WTC11 (cell line): Measurements from ENCODE around the gene ITGAE. TPM values are rescaled to one million over a fixed set of nuclear protein-coding genes. Genes with fewer than 3 reads are reported as not detected.

Experiments used
- CBFB ChIP-seq: sonication (generic); formaldehyde crosslinking; IDR thresholded peaks from 2 replicates; pipeline ENCODE4 v1.8.1; 2022; ENCODE audit warnings: mild to moderate bottlenecking, low read depth, missing genetic modification reagents
- ETV6 ChIP-seq: sonication (generic); formaldehyde crosslinking; IDR thresholded peaks from 2 replicates; pipeline ENCODE4 v1.8.1; 2022; ENCODE audit warnings: mild to moderate bottlenecking, missing genetic modification reagents
- FOXK1 ChIP-seq: sonication (generic); formaldehyde crosslinking; IDR thresholded peaks from 2 replicates; pipeline ENCODE4 v1.8.0; 2022; ENCODE audit warnings: mild to moderate bottlenecking, moderate library complexity, missing genetic modification reagents
- GABPB1 ChIP-seq: sonication (generic); formaldehyde crosslinking; IDR thresholded peaks from 2 replicates; pipeline ENCODE4 v1.8.1; 2023; ENCODE audit warnings: mild to moderate bottlenecking, missing genetic modification reagents
- MYBL2 ChIP-seq: sonication (generic); formaldehyde crosslinking; IDR thresholded peaks from 2 replicates; pipeline ENCODE4 v1.8.1; 2023; ENCODE audit warnings: mild to moderate bottlenecking, moderate library complexity, missing genetic modification reagents
- NFYB ChIP-seq: sonication (generic); formaldehyde crosslinking; conservative IDR thresholded peaks from 2 replicates; pipeline ENCODE4 v1.8.0; 2022; ENCODE audit warnings: low read depth, missing genetic modification reagents
- RELA ChIP-seq: sonication (generic); formaldehyde crosslinking; IDR thresholded peaks from 2 replicates; pipeline ENCODE4 v1.8.1; 2022; ENCODE audit warnings: missing genetic modification reagents, mild to moderate bottlenecking, borderline replicate concordance
- SMAD4 ChIP-seq: sonication (generic); formaldehyde crosslinking; IDR thresholded peaks from 2 replicates; pipeline ENCODE4 v1.8.0; 2022; ENCODE audit warnings: mild to moderate bottlenecking, missing genetic modification reagents
- SP1 ChIP-seq: sonication (generic); formaldehyde crosslinking; conservative IDR thresholded peaks from 2 replicates; pipeline ENCODE4 v1.8.1; 2022; ENCODE audit warnings: missing genetic modification reagents
- ZNF423 ChIP-seq: fragments of 250-450 bp; sonication (Bioruptor Pico); IDR thresholded peaks from 2 replicates; pipeline ENCODE4 v2.1.2; 2022; ENCODE audit warnings: mild to moderate bottlenecking, moderate library complexity
- total RNA-seq: library from RNA; stranded (reverse); gene quantifications from 3 replicates; pipeline ENCODE4 v1.2.3, GENCODE V29; 2021
- TF ChIP-seq, protein P1 (sequence below): fragments of 250-450 bp; sonication (Bioruptor Pico); IDR thresholded peaks from 2 replicates; pipeline ENCODE4 v1.8.0; 2021; ENCODE audit warnings: mild to moderate bottlenecking
- TF ChIP-seq, protein P2 (sequence below): fragments of 200-600 bp; IDR thresholded peaks from 2 replicates; pipeline ENCODE4 v1.8.0; 2022; ENCODE audit warnings: antibody characterized with exemption
- TF ChIP-seq, protein P3 (sequence below): fragments of 250-450 bp; sonication (Bioruptor Pico); IDR thresholded peaks from 2 replicates; pipeline ENCODE4 v1.9.0; 2021; ENCODE audit warnings: moderate library complexity, mild to moderate bottlenecking, inconsistent platforms, borderline replicate concordance
- TF ChIP-seq, protein P4 (sequence below): sonication (generic); formaldehyde crosslinking; IDR thresholded peaks from 2 replicates; pipeline ENCODE4 v1.8.1; 2023; ENCODE audit warnings: mild to moderate bottlenecking, missing genetic modification reagents, borderline replicate concordance
- TF ChIP-seq, protein P5 (sequence below): sonication (generic); formaldehyde crosslinking; IDR thresholded peaks from 2 replicates; pipeline ENCODE4 v1.8.1; 2023; ENCODE audit warnings: mild to moderate bottlenecking, missing genetic modification reagents
- TF ChIP-seq, protein P6 (sequence below): sonication (generic); formaldehyde crosslinking; IDR thresholded peaks from 2 replicates; pipeline ENCODE4 v1.8.1; 2022; ENCODE audit warnings: missing genetic modification reagents, borderline replicate concordance
- TF ChIP-seq, protein P7 (sequence below): sonication (generic); formaldehyde crosslinking; IDR thresholded peaks from 2 replicates; pipeline ENCODE4 v1.8.0; 2022; ENCODE audit warnings: mild to moderate bottlenecking, missing genetic modification reagents
- TF ChIP-seq, protein P8 (sequence below): sonication (generic); formaldehyde crosslinking; IDR thresholded peaks from 2 replicates; pipeline ENCODE4 v1.8.1; 2023; ENCODE audit warnings: mild to moderate bottlenecking, moderate library complexity, missing genetic modification reagents
- TF ChIP-seq, protein P9 (sequence below): sonication (generic); formaldehyde crosslinking; IDR thresholded peaks from 2 replicates; pipeline ENCODE4 v1.8.0; 2022; ENCODE audit warnings: mild to moderate bottlenecking, missing genetic modification reagents
- TF ChIP-seq, protein P10 (sequence below): sonication (generic); formaldehyde crosslinking; IDR thresholded peaks from 2 replicates; pipeline ENCODE4 v1.8.0; 2022; ENCODE audit warnings: mild to moderate bottlenecking, missing genetic modification reagents

The ITGAE gene
- total RNA-seq, 1 experiment from 2014 or later, result 19.5 TPM

DNA sequence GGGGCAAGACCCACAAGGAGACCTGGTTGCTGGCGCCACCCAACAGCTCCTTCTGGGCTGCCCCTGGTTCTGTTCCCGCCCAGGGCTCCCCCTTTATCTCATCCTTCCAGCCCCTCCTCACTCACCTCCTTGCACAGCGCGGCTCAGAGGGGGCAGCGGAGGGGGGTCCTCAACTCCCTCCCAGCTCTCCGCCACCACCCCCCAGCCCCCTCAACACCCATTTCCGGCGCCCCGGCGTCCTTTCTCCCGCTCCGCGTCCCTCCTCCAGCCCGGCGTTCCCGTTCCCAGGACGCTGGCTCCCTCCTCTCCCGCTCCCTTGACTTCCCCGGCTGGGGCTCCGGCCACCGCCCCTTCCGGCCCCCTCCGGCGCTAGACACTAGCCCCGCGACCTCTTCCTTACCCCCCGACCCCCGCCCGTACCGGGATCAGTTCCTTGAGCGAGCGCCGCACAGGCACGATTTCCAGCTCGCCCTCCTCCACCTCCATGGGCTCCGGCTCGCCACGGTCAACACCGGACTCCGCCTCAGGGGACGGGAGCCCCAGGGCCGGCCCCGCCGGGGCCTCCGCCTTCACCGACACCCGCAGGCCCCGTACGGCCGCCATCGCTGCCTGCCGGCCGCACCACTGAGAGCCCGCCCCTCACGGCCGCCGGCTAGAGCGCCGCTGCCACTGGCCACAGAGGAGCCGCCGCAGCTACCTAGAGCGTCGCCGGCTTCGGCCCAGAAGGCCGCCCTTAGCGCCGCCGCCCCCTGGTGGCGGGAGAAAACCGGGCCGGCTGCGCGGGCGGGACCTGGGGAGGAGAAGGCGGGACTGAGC is 44.8 kb upstream of the ITGAE start, which contains the start of gene NCBP3 (continued):
- TF ChIP-seq SMAD4 (CRISPR knock-in tag) (0 out of 2 replicates have a peak, but pooled peaks have one; percentile 14), SP1 (CRISPR knock-in tag) (peak; percentile 99), CBFB (CRISPR knock-in tag) (peak; percentile 96), RELA (CRISPR knock-in tag) (0 out of 2 replicates have a peak, but pooled peaks have one; percentile 49), ZNF423 (no peak), NFYB (CRISPR knock-in tag) (peak; percentile 35; the same call in 1 of the 2 replicates), MYBL2 (CRISPR knock-in tag) (peak; percentile 94), FOXK1 (CRISPR knock-in tag) (peak; percentile 79), GABPB1 (peak; percentile 71), ETV6 (CRISPR knock-in tag) (0 out of 2 replicates have a peak, but pooled peaks have one; percentile 84)
- TF ChIP-seq, protein P1, sequence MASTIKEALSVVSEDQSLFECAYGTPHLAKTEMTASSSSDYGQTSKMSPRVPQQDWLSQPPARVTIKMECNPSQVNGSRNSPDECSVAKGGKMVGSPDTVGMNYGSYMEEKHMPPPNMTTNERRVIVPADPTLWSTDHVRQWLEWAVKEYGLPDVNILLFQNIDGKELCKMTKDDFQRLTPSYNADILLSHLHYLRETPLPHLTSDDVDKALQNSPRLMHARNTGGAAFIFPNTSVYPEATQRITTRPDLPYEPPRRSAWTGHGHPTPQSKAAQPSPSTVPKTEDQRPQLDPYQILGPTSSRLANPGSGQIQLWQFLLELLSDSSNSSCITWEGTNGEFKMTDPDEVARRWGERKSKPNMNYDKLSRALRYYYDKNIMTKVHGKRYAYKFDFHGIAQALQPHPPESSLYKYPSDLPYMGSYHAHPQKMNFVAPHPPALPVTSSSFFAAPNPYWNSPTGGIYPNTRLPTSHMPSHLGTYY (CRISPR knock-in tag), result 0 out of 2 replicates have a peak, but pooled peaks have one; percentile 22
- TF ChIP-seq, protein P2, sequence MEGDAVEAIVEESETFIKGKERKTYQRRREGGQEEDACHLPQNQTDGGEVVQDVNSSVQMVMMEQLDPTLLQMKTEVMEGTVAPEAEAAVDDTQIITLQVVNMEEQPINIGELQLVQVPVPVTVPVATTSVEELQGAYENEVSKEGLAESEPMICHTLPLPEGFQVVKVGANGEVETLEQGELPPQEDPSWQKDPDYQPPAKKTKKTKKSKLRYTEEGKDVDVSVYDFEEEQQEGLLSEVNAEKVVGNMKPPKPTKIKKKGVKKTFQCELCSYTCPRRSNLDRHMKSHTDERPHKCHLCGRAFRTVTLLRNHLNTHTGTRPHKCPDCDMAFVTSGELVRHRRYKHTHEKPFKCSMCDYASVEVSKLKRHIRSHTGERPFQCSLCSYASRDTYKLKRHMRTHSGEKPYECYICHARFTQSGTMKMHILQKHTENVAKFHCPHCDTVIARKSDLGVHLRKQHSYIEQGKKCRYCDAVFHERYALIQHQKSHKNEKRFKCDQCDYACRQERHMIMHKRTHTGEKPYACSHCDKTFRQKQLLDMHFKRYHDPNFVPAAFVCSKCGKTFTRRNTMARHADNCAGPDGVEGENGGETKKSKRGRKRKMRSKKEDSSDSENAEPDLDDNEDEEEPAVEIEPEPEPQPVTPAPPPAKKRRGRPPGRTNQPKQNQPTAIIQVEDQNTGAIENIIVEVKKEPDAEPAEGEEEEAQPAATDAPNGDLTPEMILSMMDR, result peak; percentile 73
- TF ChIP-seq, protein P3, sequence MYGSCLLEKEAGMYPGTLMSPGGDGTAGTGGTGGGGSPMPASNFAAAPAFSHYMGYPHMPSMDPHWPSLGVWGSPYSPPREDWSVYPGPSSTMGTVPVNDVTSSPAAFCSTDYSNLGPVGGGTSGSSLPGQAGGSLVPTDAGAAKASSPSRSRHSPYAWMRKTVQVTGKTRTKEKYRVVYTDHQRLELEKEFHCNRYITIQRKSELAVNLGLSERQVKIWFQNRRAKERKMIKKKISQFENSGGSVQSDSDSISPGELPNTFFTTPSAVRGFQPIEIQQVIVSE (CRISPR knock-in tag), result no peak
- TF ChIP-seq, protein P4, sequence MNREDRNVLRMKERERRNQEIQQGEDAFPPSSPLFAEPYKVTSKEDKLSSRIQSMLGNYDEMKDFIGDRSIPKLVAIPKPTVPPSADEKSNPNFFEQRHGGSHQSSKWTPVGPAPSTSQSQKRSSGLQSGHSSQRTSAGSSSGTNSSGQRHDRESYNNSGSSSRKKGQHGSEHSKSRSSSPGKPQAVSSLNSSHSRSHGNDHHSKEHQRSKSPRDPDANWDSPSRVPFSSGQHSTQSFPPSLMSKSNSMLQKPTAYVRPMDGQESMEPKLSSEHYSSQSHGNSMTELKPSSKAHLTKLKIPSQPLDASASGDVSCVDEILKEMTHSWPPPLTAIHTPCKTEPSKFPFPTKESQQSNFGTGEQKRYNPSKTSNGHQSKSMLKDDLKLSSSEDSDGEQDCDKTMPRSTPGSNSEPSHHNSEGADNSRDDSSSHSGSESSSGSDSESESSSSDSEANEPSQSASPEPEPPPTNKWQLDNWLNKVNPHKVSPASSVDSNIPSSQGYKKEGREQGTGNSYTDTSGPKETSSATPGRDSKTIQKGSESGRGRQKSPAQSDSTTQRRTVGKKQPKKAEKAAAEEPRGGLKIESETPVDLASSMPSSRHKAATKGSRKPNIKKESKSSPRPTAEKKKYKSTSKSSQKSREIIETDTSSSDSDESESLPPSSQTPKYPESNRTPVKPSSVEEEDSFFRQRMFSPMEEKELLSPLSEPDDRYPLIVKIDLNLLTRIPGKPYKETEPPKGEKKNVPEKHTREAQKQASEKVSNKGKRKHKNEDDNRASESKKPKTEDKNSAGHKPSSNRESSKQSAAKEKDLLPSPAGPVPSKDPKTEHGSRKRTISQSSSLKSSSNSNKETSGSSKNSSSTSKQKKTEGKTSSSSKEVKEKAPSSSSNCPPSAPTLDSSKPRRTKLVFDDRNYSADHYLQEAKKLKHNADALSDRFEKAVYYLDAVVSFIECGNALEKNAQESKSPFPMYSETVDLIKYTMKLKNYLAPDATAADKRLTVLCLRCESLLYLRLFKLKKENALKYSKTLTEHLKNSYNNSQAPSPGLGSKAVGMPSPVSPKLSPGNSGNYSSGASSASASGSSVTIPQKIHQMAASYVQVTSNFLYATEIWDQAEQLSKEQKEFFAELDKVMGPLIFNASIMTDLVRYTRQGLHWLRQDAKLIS (CRISPR knock-in tag), result no peak
- TF ChIP-seq, protein P5, sequence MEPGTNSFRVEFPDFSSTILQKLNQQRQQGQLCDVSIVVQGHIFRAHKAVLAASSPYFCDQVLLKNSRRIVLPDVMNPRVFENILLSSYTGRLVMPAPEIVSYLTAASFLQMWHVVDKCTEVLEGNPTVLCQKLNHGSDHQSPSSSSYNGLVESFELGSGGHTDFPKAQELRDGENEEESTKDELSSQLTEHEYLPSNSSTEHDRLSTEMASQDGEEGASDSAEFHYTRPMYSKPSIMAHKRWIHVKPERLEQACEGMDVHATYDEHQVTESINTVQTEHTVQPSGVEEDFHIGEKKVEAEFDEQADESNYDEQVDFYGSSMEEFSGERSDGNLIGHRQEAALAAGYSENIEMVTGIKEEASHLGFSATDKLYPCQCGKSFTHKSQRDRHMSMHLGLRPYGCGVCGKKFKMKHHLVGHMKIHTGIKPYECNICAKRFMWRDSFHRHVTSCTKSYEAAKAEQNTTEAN (CRISPR knock-in tag), result peak; percentile 49; the same call in 1 of the 2 replicates
- TF ChIP-seq, protein P6, sequence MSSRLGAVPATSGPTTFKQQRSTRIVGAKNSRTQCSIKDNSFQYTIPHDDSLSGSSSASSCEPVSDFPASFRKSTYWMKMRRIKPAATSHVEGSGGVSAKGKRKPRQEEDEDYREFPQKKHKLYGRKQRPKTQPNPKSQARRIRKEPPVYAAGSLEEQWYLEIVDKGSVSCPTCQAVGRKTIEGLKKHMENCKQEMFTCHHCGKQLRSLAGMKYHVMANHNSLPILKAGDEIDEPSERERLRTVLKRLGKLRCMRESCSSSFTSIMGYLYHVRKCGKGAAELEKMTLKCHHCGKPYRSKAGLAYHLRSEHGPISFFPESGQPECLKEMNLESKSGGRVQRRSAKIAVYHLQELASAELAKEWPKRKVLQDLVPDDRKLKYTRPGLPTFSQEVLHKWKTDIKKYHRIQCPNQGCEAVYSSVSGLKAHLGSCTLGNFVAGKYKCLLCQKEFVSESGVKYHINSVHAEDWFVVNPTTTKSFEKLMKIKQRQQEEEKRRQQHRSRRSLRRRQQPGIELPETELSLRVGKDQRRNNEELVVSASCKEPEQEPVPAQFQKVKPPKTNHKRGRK (CRISPR knock-in tag), result 0 out of 2 replicates have a peak, but pooled peaks have one; percentile 69
- TF ChIP-seq, protein P7, sequence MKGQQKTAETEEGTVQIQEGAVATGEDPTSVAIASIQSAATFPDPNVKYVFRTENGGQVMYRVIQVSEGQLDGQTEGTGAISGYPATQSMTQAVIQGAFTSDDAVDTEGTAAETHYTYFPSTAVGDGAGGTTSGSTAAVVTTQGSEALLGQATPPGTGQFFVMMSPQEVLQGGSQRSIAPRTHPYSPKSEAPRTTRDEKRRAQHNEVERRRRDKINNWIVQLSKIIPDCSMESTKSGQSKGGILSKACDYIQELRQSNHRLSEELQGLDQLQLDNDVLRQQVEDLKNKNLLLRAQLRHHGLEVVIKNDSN (CRISPR knock-in tag), result no peak
- TF ChIP-seq, protein P8, sequence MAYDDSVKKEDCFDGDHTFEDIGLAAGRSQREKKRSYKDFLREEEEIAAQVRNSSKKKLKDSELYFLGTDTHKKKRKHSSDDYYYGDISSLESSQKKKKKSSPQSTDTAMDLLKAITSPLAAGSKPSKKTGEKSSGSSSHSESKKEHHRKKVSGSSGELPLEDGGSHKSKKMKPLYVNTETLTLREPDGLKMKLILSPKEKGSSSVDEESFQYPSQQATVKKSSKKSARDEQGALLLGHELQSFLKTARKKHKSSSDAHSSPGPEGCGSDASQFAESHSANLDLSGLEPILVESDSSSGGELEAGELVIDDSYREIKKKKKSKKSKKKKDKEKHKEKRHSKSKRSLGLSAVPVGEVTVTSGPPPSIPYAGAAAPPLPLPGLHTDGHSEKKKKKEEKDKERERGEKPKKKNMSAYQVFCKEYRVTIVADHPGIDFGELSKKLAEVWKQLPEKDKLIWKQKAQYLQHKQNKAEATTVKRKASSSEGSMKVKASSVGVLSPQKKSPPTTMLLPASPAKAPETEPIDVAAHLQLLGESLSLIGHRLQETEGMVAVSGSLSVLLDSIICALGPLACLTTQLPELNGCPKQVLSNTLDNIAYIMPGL (CRISPR knock-in tag), result peak; percentile 99
- TF ChIP-seq, protein P9, sequence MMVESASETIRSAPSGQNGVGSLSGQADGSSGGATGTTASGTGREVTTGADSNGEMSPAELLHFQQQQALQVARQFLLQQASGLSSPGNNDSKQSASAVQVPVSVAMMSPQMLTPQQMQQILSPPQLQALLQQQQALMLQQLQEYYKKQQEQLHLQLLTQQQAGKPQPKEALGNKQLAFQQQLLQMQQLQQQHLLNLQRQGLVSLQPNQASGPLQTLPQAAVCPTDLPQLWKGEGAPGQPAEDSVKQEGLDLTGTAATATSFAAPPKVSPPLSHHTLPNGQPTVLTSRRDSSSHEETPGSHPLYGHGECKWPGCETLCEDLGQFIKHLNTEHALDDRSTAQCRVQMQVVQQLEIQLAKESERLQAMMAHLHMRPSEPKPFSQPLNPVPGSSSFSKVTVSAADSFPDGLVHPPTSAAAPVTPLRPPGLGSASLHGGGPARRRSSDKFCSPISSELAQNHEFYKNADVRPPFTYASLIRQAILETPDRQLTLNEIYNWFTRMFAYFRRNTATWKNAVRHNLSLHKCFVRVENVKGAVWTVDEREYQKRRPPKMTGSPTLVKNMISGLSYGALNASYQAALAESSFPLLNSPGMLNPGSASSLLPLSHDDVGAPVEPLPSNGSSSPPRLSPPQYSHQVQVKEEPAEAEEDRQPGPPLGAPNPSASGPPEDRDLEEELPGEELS (CRISPR knock-in tag), result 0 out of 2 replicates have a peak, but pooled peaks have one; percentile 50
- TF ChIP-seq, protein P10, sequence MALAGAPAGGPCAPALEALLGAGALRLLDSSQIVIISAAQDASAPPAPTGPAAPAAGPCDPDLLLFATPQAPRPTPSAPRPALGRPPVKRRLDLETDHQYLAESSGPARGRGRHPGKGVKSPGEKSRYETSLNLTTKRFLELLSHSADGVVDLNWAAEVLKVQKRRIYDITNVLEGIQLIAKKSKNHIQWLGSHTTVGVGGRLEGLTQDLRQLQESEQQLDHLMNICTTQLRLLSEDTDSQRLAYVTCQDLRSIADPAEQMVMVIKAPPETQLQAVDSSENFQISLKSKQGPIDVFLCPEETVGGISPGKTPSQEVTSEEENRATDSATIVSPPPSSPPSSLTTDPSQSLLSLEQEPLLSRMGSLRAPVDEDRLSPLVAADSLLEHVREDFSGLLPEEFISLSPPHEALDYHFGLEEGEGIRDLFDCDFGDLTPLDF (CRISPR knock-in tag), result peak; percentile 39; the same call in 1 of the 2 replicates
